GM19099 (cell line): ENCODE measurements around the gene SULT6B1.

Experiments
- POLR2A ChIP-seq: IDR thresholded peaks from 3 replicates; pipeline ENCODE4 v1.6.1; 2011; ENCODE audit warnings: low read depth; ENCODE audit not compliant: insufficient read length; ENCODE audit errors: extremely low read depth

SULT6B1 gene

GRCh38 chr2:37188570-37188969 is at the start of gene SULT6B1:
Gene SULT6B1, minus strand, starts transcription at chr2:37188670. Its CDS starts 30 bp downstream, at chr2:37188640.
- TF ChIP-seq POLR2A: no peak

- TF ChIP-seq POLR2A: no peak
Observed at GRCh38 chr2:37232131-37232933, 43.9 kb upstream of the SULT6B1 start.

GRCh38 chr2:37231241-37232130 is 43.0 kb upstream of the SULT6B1 start, which contains the start of the genes CEBPZ and NDUFAF7:
Gene CEBPZ, minus strand, starts transcription at chr2:37231596. Its CDS starts 29 bp downstream, at chr2:37231567.
Gene NDUFAF7, plus strand, starts transcription at chr2:37231658. Its CDS starts 48 bp downstream, at chr2:37231706.
- peak; percentile 89 for TF ChIP-seq POLR2A

- TF ChIP-seq POLR2A: no peak
Observed at GRCh38 chr2:37230581-37230980, 42.1 kb upstream of the SULT6B1 start.

- TF ChIP-seq POLR2A: no peak
Observed at GRCh38 chr2:37228788-37229187, 40.3 kb upstream of the SULT6B1 start.

GRCh38 chr2:37226863-37227262 is 38.4 kb upstream of the SULT6B1 start:
- TF ChIP-seq POLR2A: no peak

- no peak for TF ChIP-seq POLR2A
Observed at GRCh38 chr2:37224063-37224462, 35.6 kb upstream of the SULT6B1 start.

- TF ChIP-seq POLR2A: no peak
Observed at GRCh38 chr2:37223131-37223530, 34.7 kb upstream of the SULT6B1 start.

GRCh38 chr2:37219046-37219445 is 30.6 kb upstream of the SULT6B1 start:
- no peak for TF ChIP-seq POLR2A

GRCh38 chr2:37215250-37215649 is 26.8 kb upstream of the SULT6B1 start:
- TF ChIP-seq POLR2A: no peak

GRCh38 chr2:37211939-37212338 is 23.5 kb upstream of the SULT6B1 start:
- no peak for TF ChIP-seq POLR2A

- TF ChIP-seq POLR2A: no peak
Observed at GRCh38 chr2:37211212-37211611, 22.7 kb upstream of the SULT6B1 start.

GRCh38 chr2:37205689-37206341 is 17.3 kb upstream of the SULT6B1 start:
- no peak for TF ChIP-seq POLR2A

GRCh38 chr2:37203708-37204107 is 15.2 kb upstream of the SULT6B1 start:
- no peak for TF ChIP-seq POLR2A

GRCh38 chr2:37201766-37202165 is 13.3 kb upstream of the SULT6B1 start:
- TF ChIP-seq POLR2A: no peak

- TF ChIP-seq POLR2A: no peak
Observed at GRCh38 chr2:37201208-37201607, 12.7 kb upstream of the SULT6B1 start.

- no peak for TF ChIP-seq POLR2A
Observed at GRCh38 chr2:37198681-37199065, 10.2 kb upstream of the SULT6B1 start.
